K562 treated with DMSO at 1 percent for 12 hours (cell line): ENCODE data around the gene COBLL1. TPM values are rescaled to one million over a fixed set of nuclear protein-coding genes. Genes with fewer than 3 reads are reported as not detected.

Source experiments
- total RNA-seq: library from RNA; unstranded; fragments of 300-600 nt; gene quantifications from 2 replicates; pipeline ENCODE4 v1.2.3, GENCODE V29; 2022; ENCODE audit not compliant: insufficient read depth

The COBLL1 gene
- 0.22 TPM in 1 of 2 replicates, not detected in the other for total RNA-seq

DNA sequence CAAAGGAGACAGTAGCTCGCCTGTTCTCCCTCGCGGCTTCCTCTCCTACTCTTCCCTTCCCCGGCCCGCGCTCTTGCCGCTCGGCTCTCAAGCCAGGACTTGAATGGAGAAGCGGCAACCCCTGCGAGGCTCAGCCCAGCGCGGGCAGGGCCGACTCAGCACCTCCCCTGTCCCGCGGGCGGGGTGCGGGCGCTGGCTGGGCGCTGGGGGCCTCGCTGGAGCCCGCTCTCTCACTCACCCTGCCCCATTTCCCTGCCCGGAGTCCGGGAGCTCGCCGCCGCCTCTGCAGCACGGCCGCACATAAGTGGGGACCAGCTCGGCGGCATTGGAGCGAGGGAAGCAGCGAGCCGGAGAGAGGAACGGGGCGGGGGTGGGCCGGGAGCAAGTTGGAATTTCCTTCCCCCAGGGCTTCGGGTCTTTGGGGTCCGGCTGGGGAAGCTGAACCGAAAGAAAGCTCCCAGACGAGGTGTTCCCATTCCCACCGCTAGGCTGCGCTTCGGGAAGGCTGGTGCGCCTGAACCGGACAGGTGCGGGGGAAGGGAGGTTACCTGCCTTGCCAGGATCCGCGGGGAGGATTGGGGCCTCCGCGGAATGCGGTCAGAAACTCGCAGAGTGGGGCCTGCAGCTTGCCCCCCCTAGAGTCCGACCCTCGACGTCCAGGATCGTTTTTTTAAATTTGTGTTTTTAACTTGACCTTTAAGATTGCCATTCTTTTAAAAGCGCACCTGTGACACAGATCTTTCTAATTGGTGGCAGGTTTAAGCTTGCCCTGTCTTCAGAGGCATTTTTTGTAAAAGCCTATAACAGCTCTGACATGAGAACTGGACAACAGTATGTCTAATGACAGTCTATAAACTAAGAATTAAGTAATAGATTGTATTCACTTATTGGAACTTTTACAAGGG, at the start of gene COBLL1:
COBLL1 (minus strand) TSS at position 105 of the 905 bp plus-strand sequence. CDS start 627 bp downstream, outside the sequence.

Other genes with a start within 250 kb of the COBLL1 start
- gene GRB14, start 220.3 kb downstream of the COBLL1 start, total RNA-seq, result not detected in 2 replicates
- not detected in 2 replicates for gene SLC38A11, start 113.7 kb upstream of the COBLL1 start, total RNA-seq